HEK293T (cell line): ENCODE measurements around the gene SHISA6.

Source experiments
- CTCF ChIA-PET: fragments of 350-600 bp; formaldehyde crosslinking; extraction: SDS; loops from one replicate; lab custom pipeline; 2021; ENCODE audit warnings: antibody characterized with exemption, inconsistent platforms; lab: Yijun Ruan, JAX
- POLR2A ChIA-PET: fragments of 350-600 bp; formaldehyde crosslinking; extraction: SDS; loops from one replicate; lab custom pipeline; 2020; ENCODE audit warnings: antibody characterized with exemption, inconsistent platforms; lab: Yijun Ruan, JAX
- DNase-seq: peaks from one replicate; pipeline ENCODE4 v3.0.0; 2012; ENCODE audit warnings: mixed read lengths; ENCODE audit errors: extremely low spot score
- ARNT ChIP-seq: fragments of 450-650 bp; IDR thresholded peaks from 2 replicates; pipeline ENCODE4 v1.6.1; 2017; ENCODE audit warnings: mild to moderate bottlenecking
- BHLHE40 ChIP-seq: fragments of 450-650 bp; IDR thresholded peaks from 2 replicates; pipeline ENCODE4 v1.6.1; 2016; ENCODE audit warnings: mild to moderate bottlenecking, moderate library complexity, borderline replicate concordance
- CTBP1 ChIP-seq: fragments of 450-650 bp; IDR thresholded peaks from 2 replicates; pipeline ENCODE4 v1.6.1; 2016; ENCODE audit warnings: borderline replicate concordance
- ELF4 ChIP-seq: fragments of 450-650 bp; IDR thresholded peaks from 2 replicates; pipeline ENCODE4 v1.6.1; 2017; ENCODE audit warnings: antibody characterized with exemption
- FOXA1 ChIP-seq: fragments of 450-650 bp; IDR thresholded peaks from 2 replicates; pipeline ENCODE4 v1.6.1; 2016; ENCODE audit warnings: mild to moderate bottlenecking
- FOXK2 ChIP-seq: fragments of 450-650 bp; IDR thresholded peaks from 2 replicates; pipeline ENCODE4 v1.6.1; 2016; ENCODE audit warnings: mild to moderate bottlenecking
- FOXM1 ChIP-seq: fragments of 450-650 bp; IDR thresholded peaks from 2 replicates; pipeline ENCODE4 v1.6.1; 2017; ENCODE audit warnings: mild to moderate bottlenecking, borderline replicate concordance
- HDGF ChIP-seq: fragments of 450-650 bp; IDR thresholded peaks from 2 replicates; pipeline ENCODE4 v1.6.1; 2017; ENCODE audit warnings: antibody characterized with exemption, borderline replicate concordance
- L3MBTL2 ChIP-seq: fragments of 450-650 bp; conservative IDR thresholded peaks from 2 replicates; pipeline ENCODE4 v1.6.1; 2016; ENCODE audit warnings: mild to moderate bottlenecking
- LEF1 ChIP-seq: fragments of 450-650 bp; IDR thresholded peaks from 2 replicates; pipeline ENCODE4 v1.6.1; 2017; ENCODE audit warnings: mild to moderate bottlenecking, borderline replicate concordance
- NFRKB ChIP-seq: fragments of 450-650 bp; IDR thresholded peaks from 2 replicates; pipeline ENCODE4 v1.6.1; 2016; ENCODE audit warnings: mild to moderate bottlenecking, moderate library complexity
- SP1 ChIP-seq: fragments of 450-650 bp; IDR thresholded peaks from 2 replicates; pipeline ENCODE4 v1.6.1; 2017
- SUZ12 ChIP-seq: fragments of 450-650 bp; IDR thresholded peaks from 2 replicates; pipeline ENCODE4 v1.6.1; 2016; ENCODE audit warnings: mild to moderate bottlenecking
- TARDBP ChIP-seq: fragments of 450-650 bp; IDR thresholded peaks from 2 replicates; pipeline ENCODE4 v1.6.1; 2016
- ZNF384 ChIP-seq: fragments of 450-650 bp; IDR thresholded peaks from 2 replicates; pipeline ENCODE4 v1.6.1; 2016
- TF ChIP-seq, protein P1 (sequence below): fragments of 450-650 bp; IDR thresholded peaks from 2 replicates; pipeline ENCODE4 v1.6.1; 2016

Gene SHISA6

DNA sequence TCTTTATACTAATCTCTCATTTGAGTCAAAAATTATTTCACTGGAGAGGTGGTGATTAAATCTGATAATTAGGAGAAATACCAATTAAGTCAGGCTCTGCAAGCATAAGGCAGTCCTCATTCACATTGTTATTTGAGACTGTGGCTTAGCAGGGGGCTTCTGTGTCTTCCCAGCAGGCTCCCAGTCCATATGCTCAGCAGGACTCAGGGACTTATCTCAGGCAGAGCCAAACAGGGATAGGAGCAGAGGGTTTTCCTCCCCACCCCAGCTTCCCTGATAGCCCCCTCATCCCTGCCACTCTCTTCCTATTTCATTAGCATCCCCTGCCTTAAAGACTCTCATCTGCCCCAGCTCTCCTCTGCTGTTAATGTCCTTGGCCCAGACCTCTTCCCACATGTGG, 252.9 kb downstream of the SHISA6 start:
- DNase-seq = no peak
- TF ChIP-seq, protein P1, sequence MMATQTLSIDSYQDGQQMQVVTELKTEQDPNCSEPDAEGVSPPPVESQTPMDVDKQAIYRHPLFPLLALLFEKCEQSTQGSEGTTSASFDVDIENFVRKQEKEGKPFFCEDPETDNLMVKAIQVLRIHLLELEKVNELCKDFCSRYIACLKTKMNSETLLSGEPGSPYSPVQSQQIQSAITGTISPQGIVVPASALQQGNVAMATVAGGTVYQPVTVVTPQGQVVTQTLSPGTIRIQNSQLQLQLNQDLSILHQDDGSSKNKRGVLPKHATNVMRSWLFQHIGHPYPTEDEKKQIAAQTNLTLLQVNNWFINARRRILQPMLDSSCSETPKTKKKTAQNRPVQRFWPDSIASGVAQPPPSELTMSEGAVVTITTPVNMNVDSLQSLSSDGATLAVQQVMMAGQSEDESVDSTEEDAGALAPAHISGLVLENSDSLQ = no peak
- TF ChIP-seq NFRKB = no peak
- no peak for TF ChIP-seq FOXM1
- no peak for TF ChIP-seq SP1
- TF ChIP-seq CTBP1 = no peak
- TF ChIP-seq ARNT = no peak
- TF ChIP-seq ELF4 = no peak
- TF ChIP-seq BHLHE40 = no peak
- TF ChIP-seq SUZ12 = no peak
- TF ChIP-seq ZNF384 = no peak
- no peak for TF ChIP-seq TARDBP
- no peak for TF ChIP-seq FOXK2
- TF ChIP-seq FOXA1 = no peak
- TF ChIP-seq L3MBTL2 = no peak
- no peak for TF ChIP-seq HDGF
- no peak for TF ChIP-seq LEF1
- CTCF ChIA-PET = no interaction called here
- POLR2A ChIA-PET = no interaction called here

DNA sequence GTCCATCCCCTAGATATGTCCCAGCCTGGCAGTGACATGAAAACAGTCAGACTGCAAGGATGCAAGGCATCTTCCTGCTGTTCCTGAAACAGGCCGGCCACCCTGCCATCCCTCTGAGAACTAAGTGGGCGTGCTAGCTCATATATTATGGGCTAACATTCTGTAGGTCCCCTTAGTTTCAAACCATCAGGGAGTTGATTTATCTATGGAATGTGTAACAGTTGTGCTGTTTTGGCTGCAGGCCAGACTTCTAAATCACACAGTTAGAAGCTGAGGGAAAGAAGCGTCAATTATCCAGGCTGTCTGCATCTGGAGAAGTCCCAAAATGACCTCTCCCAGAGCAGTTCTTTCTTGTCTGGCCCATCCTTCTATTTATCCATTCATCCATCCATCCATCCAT, 254.6 kb downstream of the SHISA6 start:
- no peak for DNase-seq
- TF ChIP-seq ELF4 (no peak), FOXM1 (no peak), ARNT (no peak), LEF1 (no peak), FOXK2 (no peak), SUZ12 (no peak), CTBP1 (no peak), L3MBTL2 (no peak), FOXA1 (no peak), NFRKB (no peak), BHLHE40 (no peak), HDGF (no peak), ZNF384 (no peak), TARDBP (no peak), SP1 (no peak)
- TF ChIP-seq, protein P1 = no peak
- CTCF ChIA-PET = no interaction called here
- POLR2A ChIA-PET = no interaction called here

DNA sequence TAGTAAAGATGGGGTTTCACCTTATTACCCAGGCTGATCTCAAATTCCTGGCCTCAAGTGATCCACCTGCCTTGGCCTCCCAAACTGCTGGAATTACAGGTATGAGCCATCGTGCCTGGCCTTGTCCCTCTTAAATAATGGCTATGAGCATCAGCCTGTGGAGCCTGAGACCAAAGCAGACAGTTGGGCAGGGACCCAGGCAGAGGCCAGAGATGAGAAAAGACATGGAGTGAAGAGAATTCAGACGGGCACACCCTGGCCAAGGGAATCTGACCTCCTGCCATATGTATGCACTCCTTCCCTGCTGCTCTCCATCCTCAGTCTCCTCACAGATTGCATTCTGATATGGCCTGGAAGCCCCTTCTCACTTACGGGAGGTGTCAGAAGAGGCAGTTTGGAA, 258.9 kb downstream of the SHISA6 start:
- TF ChIP-seq ELF4 (no peak), CTBP1 (no peak), BHLHE40 (no peak), LEF1 (no peak), ARNT (no peak), NFRKB (no peak), SUZ12 (no peak)
- TF ChIP-seq, protein P1 = no peak
- ChIA-PET CTCF (no interaction called here), POLR2A (no interaction called here)
- DNase-seq = no peak

DNA sequence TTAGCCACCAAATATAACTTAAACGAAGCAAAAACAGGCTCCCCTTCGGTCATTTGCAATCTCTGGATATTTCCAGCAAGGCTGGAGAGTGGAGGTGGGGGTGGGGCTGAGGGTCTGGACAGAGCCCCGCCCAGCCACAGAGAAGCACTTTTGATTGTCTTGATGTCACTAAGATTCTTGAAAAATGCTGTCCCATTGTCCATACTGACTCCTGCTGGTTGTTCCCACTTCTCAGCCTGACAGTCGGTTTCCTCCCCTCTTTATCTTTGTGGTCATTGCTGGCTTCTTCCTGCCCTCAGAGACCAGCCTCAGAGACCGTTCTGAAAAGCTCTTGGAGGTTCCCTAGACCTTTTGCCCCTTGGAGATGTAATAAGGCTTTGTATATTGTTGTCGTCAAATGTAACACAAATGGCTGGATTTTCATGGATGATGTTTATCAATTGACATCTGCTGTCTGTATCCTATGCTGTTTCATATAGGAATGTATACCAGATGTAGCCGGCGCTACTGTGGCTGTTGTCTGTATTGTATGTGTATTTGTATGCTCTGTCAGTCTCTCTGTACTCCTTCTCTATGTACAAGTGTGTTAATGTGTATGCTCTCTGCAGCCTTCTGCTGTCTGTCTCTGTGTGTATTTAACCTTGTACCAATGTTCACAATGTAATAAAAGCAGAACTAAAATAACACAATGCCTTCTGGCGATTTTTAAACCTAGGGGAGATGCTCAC, 262.5 kb downstream of the SHISA6 start:
- ChIA-PET POLR2A (no interaction called here), CTCF (no interaction called here)
- no peak for TF ChIP-seq CTBP1
- DNase-seq = no peak

DNA sequence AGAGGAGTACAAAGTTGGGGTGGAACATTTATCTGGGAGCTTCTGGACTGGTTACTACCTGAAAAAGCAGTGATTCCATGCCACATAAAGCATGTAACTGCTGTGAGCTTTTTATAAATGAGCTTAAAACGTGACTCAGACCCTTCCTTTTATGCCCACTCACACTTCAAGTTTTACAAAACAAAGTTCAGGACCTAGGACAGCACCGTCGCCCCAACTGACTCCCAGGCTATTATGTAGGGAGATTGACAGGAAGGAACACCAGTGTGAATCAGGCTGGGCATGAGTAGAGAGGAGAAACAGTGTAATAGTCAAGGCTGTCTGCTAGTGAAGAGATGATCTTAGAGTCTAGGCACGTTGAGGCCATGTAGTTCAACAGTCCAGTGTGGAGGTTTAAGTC, 265.6 kb downstream of the SHISA6 start:
- no peak for DNase-seq
- ChIA-PET CTCF (no interaction called here), POLR2A (no interaction called here)
- TF ChIP-seq LEF1 = no peak
- TF ChIP-seq, protein P1 = 0 out of 2 replicates have a peak, but pooled peaks have one; percentile 17

DNA sequence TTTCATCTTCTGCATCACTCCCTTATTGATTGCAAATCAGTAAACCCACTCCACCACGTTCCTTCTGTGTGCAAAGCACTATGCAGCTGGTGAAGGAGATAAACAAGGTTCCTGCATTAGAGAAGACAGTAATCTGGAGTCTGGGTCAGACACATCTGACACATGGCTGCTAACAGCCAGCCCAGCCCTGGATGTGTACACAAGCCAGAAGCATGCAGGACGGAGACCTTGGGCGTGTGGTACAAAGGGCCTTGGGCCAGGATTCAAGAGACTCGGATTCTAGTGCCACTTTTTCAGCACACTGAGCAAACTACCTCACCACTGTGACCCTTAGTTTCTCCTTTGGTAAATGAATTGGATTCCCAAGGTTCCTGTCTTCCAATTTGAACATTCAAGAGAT, 270.7 kb downstream of the SHISA6 start:
- ChIA-PET POLR2A (no interaction called here), CTCF (no interaction called here)
- no peak for DNase-seq
- TF ChIP-seq ZNF384 (no peak), HDGF (no peak), FOXK2 (no peak), CTBP1 (no peak), FOXA1 (no peak), BHLHE40 (no peak), SUZ12 (no peak), LEF1 (no peak), SP1 (no peak), ELF4 (no peak), FOXM1 (no peak), TARDBP (no peak), NFRKB (no peak), ARNT (no peak), L3MBTL2 (no peak)
- TF ChIP-seq, protein P1 = no peak
